ENCODE measurements around the gene SIX5.

Gene SIX5

GRCh38 chr19:45768984-45769782 lies at the start of gene SIX5:
Gene SIX5 (minus strand): TSS chr19:45769252. CDS start chr19:45768844, 408 bp downstream.
- no peak for TF ChIP-seq CTCF (IDR thresholded peaks at IDR 0.05; ENCODE audit: borderline replicate concordance, insufficient read depth, low read depth, low read length)
- H3K4me3 ChIP-seq (ENCODE audit: low read depth, low read length): peak within 1 kb of the TSS; percentile 75

- H3K4me3 ChIP-seq (ENCODE audit: low read depth, low read length): no peak overlapping the region
Observed at GRCh38 chr19:45817725-45818301, 48.8 kb upstream of the SIX5 start.

GRCh38 chr19:45817010-45817724 lies 48.1 kb upstream of the SIX5 start:
- peak; percentile 94 for TF ChIP-seq CTCF (IDR thresholded peaks at IDR 0.05; ENCODE audit: borderline replicate concordance, insufficient read depth, low read depth, low read length)
- H3K4me3 ChIP-seq (ENCODE audit: low read depth, low read length): no peak overlapping the region

More at GRCh38 chr19:45817725-45818301, 48.8 kb upstream of the SIX5 start:
- TF ChIP-seq CTCF (IDR thresholded peaks at IDR 0.05; ENCODE audit: borderline replicate concordance, insufficient read depth, low read depth, low read length): no peak

GRCh38 chr19:45816236-45817009 lies 47.4 kb upstream of the SIX5 start:
- TF ChIP-seq CTCF (IDR thresholded peaks at IDR 0.05; ENCODE audit: borderline replicate concordance, insufficient read depth, low read depth, low read length): no peak
- no peak overlapping the region for H3K4me3 ChIP-seq (ENCODE audit: low read depth, low read length)

- no peak overlapping the region for H3K4me3 ChIP-seq (ENCODE audit: low read depth, low read length)
- no peak for TF ChIP-seq CTCF (IDR thresholded peaks at IDR 0.05; ENCODE audit: borderline replicate concordance, insufficient read depth, low read depth, low read length)
Observed at GRCh38 chr19:45815481-45816216, 46.6 kb upstream of the SIX5 start.

- TF ChIP-seq CTCF (IDR thresholded peaks at IDR 0.05; ENCODE audit: borderline replicate concordance, insufficient read depth, low read depth, low read length): no peak
- H3K4me3 ChIP-seq (ENCODE audit: low read depth, low read length): no peak within 1 kb of the TSS
Observed at GRCh38 chr19:45814851-45815480, 45.9 kb upstream of the SIX5 start, which contains the start of gene RSPH6A. Gene RSPH6A (minus strand): TSS chr19:45815308. CDS start chr19:45815176, 132 bp downstream.

All from GM12875 (cell line).